CD4-positive, alpha-beta memory T cell (primary cell): ENCODE results near the gene ABHD13. TPM values are rescaled to one million over a fixed set of nuclear protein-coding genes. Genes with fewer than 3 reads are reported as not detected.
"Not testable (repeated sequence)": the region's sequence is repeated elsewhere in the genome, so short reads cannot be mapped to it uniquely, and the experiment has no call there.

Experiments
- CTCF ChIA-PET: fragments of 350-600 bp; sonication (Branson Sonifier 250); formaldehyde crosslinking; loops from one replicate; lab custom pipeline; 2021; ENCODE audit warnings: inconsistent platforms; ENCODE audit not compliant: partially characterized antibody; lab: Charles Lee
- POLR2A ChIA-PET: fragments of 350-600 bp; sonication (Branson Sonifier 250); formaldehyde crosslinking; loops from one replicate; lab custom pipeline; 2021; ENCODE audit not compliant: partially characterized antibody; lab: Charles Lee
- DNase-seq, 5 donors: peaks; one replicate each; pipeline versions ENCODE4 v3.0.0 to v3.0.0-alpha.2; 2020 to 2022; ENCODE audit warnings: mixed read lengths in 1 of 5
- H3K27ac ChIP-seq: one replicate; pipeline ENCODE4 v1.7.0; 2013; ENCODE audit warnings: low read depth, low read length
- H3K27me3 ChIP-seq: 2 replicates; pipeline ENCODE4 v1.7.0; 2013; ENCODE audit warnings: mild to moderate bottlenecking, low read length, moderate library complexity; ENCODE audit not compliant: insufficient read depth
- H3K36me3 ChIP-seq: 2 replicates; pipeline ENCODE4 v1.7.0; 2013; ENCODE audit warnings: mild to moderate bottlenecking, low read length, moderate library complexity; ENCODE audit not compliant: insufficient read depth
- H3K4me1 ChIP-seq: 2 replicates; pipeline ENCODE4 v1.7.0; 2013; ENCODE audit warnings: mild to moderate bottlenecking, low read length, moderate library complexity; ENCODE audit not compliant: insufficient read depth
- H3K4me3 ChIP-seq, 2 donors: one replicate each; pipeline ENCODE4 v1.7.0; 2013; ENCODE audit warnings: low read length in 2 of 2, mild to moderate bottlenecking in 1 of 2
- H3K9me3 ChIP-seq, 2 donors: one replicate each; pipeline ENCODE4 v1.7.0; 2013; ENCODE audit warnings: low read length in 2 of 2, control low read depth in 1 of 2; ENCODE audit not compliant: control insufficient read depth in 1 of 2
- H3K27ac Mint-ChIP-seq, 7 donors: one replicate each; pipeline ENCODE4 v1.8.0; 2020 to 2021; ENCODE audit warnings: mixed read lengths in 7 of 7, mild to moderate bottlenecking in 6 of 7, inconsistent platforms in 3 of 7, moderate library complexity in 3 of 7
- H3K27me3 Mint-ChIP-seq, 2 donors: one replicate each; pipeline ENCODE4 v1.8.0; 2020 to 2021; ENCODE audit warnings: mixed read lengths in 2 of 2
- H3K36me3 Mint-ChIP-seq, 2 donors: one replicate each; pipeline ENCODE4 v1.8.0; 2020 to 2021; ENCODE audit warnings: mixed read lengths in 2 of 2, inconsistent platforms in 1 of 2, mild to moderate bottlenecking in 1 of 2
- H3K4me1 Mint-ChIP-seq, 4 donors: one replicate each; pipeline ENCODE4 v1.8.0; 2020 to 2021; ENCODE audit warnings: mixed read lengths in 4 of 4, mild to moderate bottlenecking in 1 of 4
- H3K4me3 Mint-ChIP-seq, 8 donors: one replicate each; pipeline ENCODE4 v1.8.0; 2020 to 2021; ENCODE audit warnings: mixed read lengths in 8 of 8, mild to moderate bottlenecking in 7 of 8, moderate library complexity in 6 of 8, inconsistent platforms in 3 of 8
- H3K9me3 Mint-ChIP-seq, 8 donors: one replicate each; pipeline ENCODE4 v1.8.0; 2020 to 2021; ENCODE audit warnings: mixed read lengths in 8 of 8, mild to moderate bottlenecking in 5 of 8, inconsistent platforms in 3 of 8, moderate library complexity in 1 of 8
- intact Hi-C: fragments of 100-400 bp; cut with micrococcal nuclease; formaldehyde crosslinking; loops from one replicate; pipeline ENCODE4 v1.15.1; 2023
- polyA plus RNA-seq, 2 donors: library from polyadenylated mRNA; unstranded; fragments of 300-500 nt; fragmentation: Illumina TruSeq; gene quantifications; one replicate each; pipeline ENCODE4 v1.2.3, GENCODE V29; 2021
- total RNA-seq, 2 experiments: library from RNA; stranded (reverse); gene quantifications; one replicate each; pipeline ENCODE4 v1.2.3, GENCODE V29; 2021

Gene ABHD13
- total and polyA plus RNA-seq, 4 experiments from 2014 or later, result 13.4 to 23.2 (median 19.3) TPM

- Mint-ChIP-seq H3K9me3 (peaks cover 5 to 39% (median 25%) of the 10 kb centered on the region in 8 donors), H3K27me3 (no peaks in the 10 kb centered on the region), H3K36me3 (peaks cover 19 to 20% of the 10 kb centered on the region in 2 donors), H3K27ac (peak overlapping the region in 2 of 7 donors; percentile 12 to 53), H3K4me1 (peaks cover 0 to 5% (median 0%) of the 10 kb centered on the region in 4 donors), H3K4me3 (no peak overlapping the region)
- no peaks in the 10 kb centered on the region for H3K4me1 ChIP-seq
- POLR2A ChIA-PET, result no interaction called here
- no peak overlapping the region for H3K27ac ChIP-seq
- intact Hi-C loops, result no loop called here
- no peaks in the 10 kb centered on the region for H3K9me3 ChIP-seq
- CTCF ChIA-PET, result no interaction called here
- no peaks in the 10 kb centered on the region for H3K36me3 ChIP-seq
- no peak for DNase-seq
- no peaks in the 10 kb centered on the region for H3K27me3 ChIP-seq
- no peak overlapping the region for H3K4me3 ChIP-seq
Observed at GRCh38 chr13:108249150-108249549, 31.0 kb downstream of the ABHD13 start.

DNA sequence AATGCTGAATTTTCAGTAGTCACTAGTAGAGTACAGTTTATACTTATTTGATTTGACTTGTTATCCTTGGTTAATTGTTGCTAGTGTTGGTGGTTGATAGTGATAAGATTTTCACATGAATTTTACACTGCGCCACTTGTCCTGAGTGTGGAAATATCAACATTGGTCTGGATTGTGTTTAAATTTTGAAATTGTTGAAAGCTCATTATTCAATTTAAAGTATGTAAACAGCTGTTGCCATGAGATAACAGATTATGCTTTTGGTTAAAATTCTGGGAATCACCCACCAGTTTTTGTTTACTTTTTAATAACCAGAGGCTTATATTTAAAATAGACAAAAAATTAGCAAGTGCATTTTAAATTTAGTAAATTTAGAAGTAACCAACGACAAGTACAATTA, 39.1 kb downstream of the ABHD13 start:
- peaks cover 16 to 21% of the 10 kb centered on the region in 2 donors for H3K36me3 Mint-ChIP-seq
- H3K27me3 ChIP-seq, result no peaks in the 10 kb centered on the region
- H3K4me1 Mint-ChIP-seq, result peaks cover 0 to 5% (median 0%) of the 10 kb centered on the region in 4 donors

GRCh38 chr13:108263621-108264355, 45.6 kb downstream of the ABHD13 start:
- no peaks in the 10 kb centered on the region for H3K9me3 ChIP-seq
- Mint-ChIP-seq H3K4me1 (peaks cover 17 to 30% (median 20%) of the 10 kb centered on the region in 4 donors), H3K27ac (no peak overlapping the region), H3K27me3 (no peaks in the 10 kb centered on the region), H3K4me3 (no peak overlapping the region), H3K36me3 (peaks cover 5 to 20% of the 10 kb centered on the region in 2 donors), H3K9me3 (peaks cover 0 to 3% (median 0%) of the 10 kb centered on the region in 8 donors)
- peaks cover 11% of the 10 kb centered on the region for H3K4me1 ChIP-seq
- no peaks in the 10 kb centered on the region for H3K36me3 ChIP-seq
- no peak for DNase-seq
- POLR2A ChIA-PET, result no interaction called here
- CTCF ChIA-PET, result interaction anchor here (1.1 kb wide), 1 partner anchor 38 kb away, joined by 3 read pairs; no protein-coding TSS in a partner anchor
- no peak overlapping the region for H3K27ac ChIP-seq
- H3K4me3 ChIP-seq, result no peak overlapping the region
- no peaks in the 10 kb centered on the region for H3K27me3 ChIP-seq
- intact Hi-C loops, result no loop called here

More for the DNA sequence above, 39.1 kb downstream of the ABHD13 start:
- Mint-ChIP-seq H3K27ac (peak overlapping the region in 1 of 7 donors; percentile 27), H3K9me3 (peaks cover 0 to 8% (median 0%) of the 10 kb centered on the region in 8 donors), H3K27me3 (no peaks in the 10 kb centered on the region), H3K4me3 (no peak overlapping the region)
- H3K9me3 ChIP-seq, result no peaks in the 10 kb centered on the region
- no peak overlapping the region for H3K27ac ChIP-seq
- DNase-seq, result no peak
- H3K36me3 ChIP-seq, result no peaks in the 10 kb centered on the region
- H3K4me1 ChIP-seq, result no peaks in the 10 kb centered on the region
- CTCF ChIA-PET, result no interaction called here
- POLR2A ChIA-PET, result no interaction called here
- no peak overlapping the region for H3K4me3 ChIP-seq
- intact Hi-C loops, result loop anchor here (2.0 kb wide), 1 partner anchor 540 kb away; no protein-coding TSS in a partner anchor

DNA sequence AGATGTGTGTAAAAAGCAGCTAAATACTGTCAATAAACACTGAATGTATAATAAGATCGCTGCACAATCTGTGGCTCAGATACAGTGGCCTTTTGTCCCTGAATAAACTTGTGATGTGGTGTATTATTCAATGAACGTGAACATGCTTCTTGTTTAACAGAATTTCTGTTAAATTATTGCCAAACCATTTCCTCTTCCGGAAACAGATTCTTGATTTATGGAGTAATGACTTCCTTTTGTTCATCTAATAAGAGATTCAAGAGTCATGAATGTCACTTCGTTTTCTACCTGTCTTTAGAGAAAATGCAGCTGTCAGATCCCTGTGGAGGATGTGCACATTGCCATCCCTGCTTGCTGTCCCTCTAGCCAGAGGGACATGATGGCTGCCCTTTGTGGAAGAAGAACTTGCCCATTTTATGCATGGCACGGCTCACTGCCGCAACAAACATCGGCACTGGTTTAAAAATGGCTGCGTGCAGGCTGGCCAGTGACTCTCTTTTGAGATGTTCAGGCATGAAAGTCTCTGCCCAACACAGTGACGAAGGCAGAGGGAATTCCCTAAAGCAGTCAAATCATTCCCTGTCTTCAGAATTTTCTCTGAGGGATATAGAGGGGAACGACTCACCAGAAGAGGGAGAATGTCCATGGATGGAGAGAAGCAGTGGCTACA, 48.3 kb downstream of the ABHD13 start:
- Histone ChIP-seq H3K4me3 (no peak overlapping the region), H3K27me3 (no peaks in the 10 kb centered on the region), H3K36me3 (no peaks in the 10 kb centered on the region), H3K27ac (no peak overlapping the region), H3K4me1 (peaks cover 28% of the 10 kb centered on the region), H3K9me3 (no peaks in the 10 kb centered on the region)
- CTCF ChIA-PET, result interaction anchor here (0.6 kb wide), 1 partner anchor 241 kb away, joined by 4 read pairs; no protein-coding TSS in a partner anchor
- Mint-ChIP-seq H3K27me3 (no peaks in the 10 kb centered on the region), H3K9me3 (peaks cover 0 to 3% (median 0%) of the 10 kb centered on the region in 8 donors), H3K4me3 (peak overlapping the region in 7 of 8 donors; percentile 13 to 79 (median 55)), H3K4me1 (peaks cover 32 to 51% (median 39%) of the 10 kb centered on the region in 4 donors), H3K27ac (peak overlapping the region in 6 of 7 donors; percentile 18 to 91 (median 89)), H3K36me3 (peaks cover 5 to 17% of the 10 kb centered on the region in 2 donors)
- POLR2A ChIA-PET, result no interaction called here
- DNase-seq, result no peak
- intact Hi-C loops, result loop anchor here (2.0 kb wide), 1 partner anchor 48 kb away; the partner anchor contains the start of gene ABHD13

DNA sequence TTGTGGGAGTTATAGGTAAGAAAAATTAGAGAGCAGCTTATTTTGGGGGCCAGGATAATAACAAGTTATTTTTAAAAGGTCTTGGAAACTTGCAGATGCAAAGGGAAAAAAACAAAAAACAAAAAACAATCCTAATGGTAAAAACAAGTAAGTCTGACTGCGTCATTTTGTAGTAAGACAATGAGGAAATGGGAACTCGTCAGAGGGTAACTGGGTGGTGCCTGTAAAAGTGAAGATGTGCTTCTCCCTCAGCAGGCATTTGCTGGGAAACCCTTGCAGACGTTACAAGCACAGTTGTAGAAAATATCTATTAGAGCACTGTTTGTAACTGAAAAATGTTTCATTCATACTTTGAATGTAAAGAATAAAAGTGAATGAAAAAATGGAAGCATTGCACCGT, 49.2 kb downstream of the ABHD13 start:
- Mint-ChIP-seq H3K36me3 (peaks cover 0 to 10% of the 10 kb centered on the region in 2 donors), H3K27ac (peak overlapping the region in 5 of 7 donors; percentile 18 to 91 (median 88)), H3K4me1 (peaks cover 32 to 56% (median 40%) of the 10 kb centered on the region in 4 donors), H3K4me3 (peak overlapping the region in 2 of 8 donors; percentile 4 to 17), H3K9me3 (peaks cover 0 to 3% (median 0%) of the 10 kb centered on the region in 8 donors), H3K27me3 (no peaks in the 10 kb centered on the region)
- intact Hi-C loops, result loop anchor here (2.0 kb wide), 1 partner anchor 49 kb away; the partner anchor contains the start of gene ABHD13
- no peak overlapping the region for H3K27ac ChIP-seq
- ChIA-PET CTCF (no interaction called here), POLR2A (no interaction called here)
- no peaks in the 10 kb centered on the region for H3K36me3 ChIP-seq
- H3K4me1 ChIP-seq, result peaks cover 28% of the 10 kb centered on the region
- H3K4me3 ChIP-seq, result no peak overlapping the region
- DNase-seq, result no peak
- H3K27me3 ChIP-seq, result no peaks in the 10 kb centered on the region
- no peaks in the 10 kb centered on the region for H3K9me3 ChIP-seq

DNA sequence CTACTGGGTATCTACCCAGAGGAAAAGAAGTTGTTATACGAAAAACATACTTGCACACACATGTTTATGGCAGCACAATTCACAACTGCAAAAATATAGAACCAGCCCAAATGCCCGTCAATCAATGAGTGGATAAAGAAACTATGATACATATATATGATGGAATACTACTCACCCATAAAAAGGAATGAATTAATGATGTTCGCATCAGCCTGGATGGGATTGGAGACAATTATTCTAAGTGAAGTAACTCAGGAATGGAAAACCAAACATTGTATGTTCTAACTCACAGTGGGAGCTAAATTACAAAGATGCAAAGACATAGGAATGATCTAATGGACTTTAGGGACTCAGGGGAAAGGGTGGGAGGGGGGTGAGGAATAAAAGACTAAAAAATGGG, 49.7 kb downstream of the ABHD13 start:
- H3K9me3 Mint-ChIP-seq, H3K27me3 ChIP-seq, H3K9me3 ChIP-seq, DNase-seq, H3K4me3 ChIP-seq, CTCF ChIA-PET, POLR2A ChIA-PET, H3K27me3 Mint-ChIP-seq, H3K36me3 ChIP-seq, H3K27ac ChIP-seq, H3K36me3 Mint-ChIP-seq: not testable (repeated sequence)
- peaks cover 31% of the 10 kb centered on the region for H3K4me1 ChIP-seq
- Mint-ChIP-seq H3K4me3 (peak overlapping the region in 1 of 8 donors; percentile 17), H3K4me1 (peaks cover 32 to 60% (median 42%) of the 10 kb centered on the region in 4 donors), H3K27ac (peak overlapping the region in 6 of 7 donors; percentile 34 to 91 (median 88))
- intact Hi-C loops, result loop anchor here (2.0 kb wide), 1 partner anchor 49 kb away; the partner anchor contains the start of gene ABHD13
